GM12892 (cell line): Measurements from ENCODE around the gene RALGDS.
"Not testable (repeated sequence)": the region's sequence is repeated elsewhere in the genome, so short reads cannot be mapped to it uniquely, and the experiment has no call there.

Source experiments
- POLR2A ChIP-seq: IDR thresholded peaks from 2 replicates; pipeline ENCODE4 v1.6.1; 2011; ENCODE audit warnings: low read depth, low read length, control low read depth
- POLR2AphosphoS5 ChIP-seq: IDR thresholded peaks from 2 replicates; pipeline ENCODE4 v1.6.1; 2011; ENCODE audit warnings: low read depth, low read length, control low read depth

DNA sequence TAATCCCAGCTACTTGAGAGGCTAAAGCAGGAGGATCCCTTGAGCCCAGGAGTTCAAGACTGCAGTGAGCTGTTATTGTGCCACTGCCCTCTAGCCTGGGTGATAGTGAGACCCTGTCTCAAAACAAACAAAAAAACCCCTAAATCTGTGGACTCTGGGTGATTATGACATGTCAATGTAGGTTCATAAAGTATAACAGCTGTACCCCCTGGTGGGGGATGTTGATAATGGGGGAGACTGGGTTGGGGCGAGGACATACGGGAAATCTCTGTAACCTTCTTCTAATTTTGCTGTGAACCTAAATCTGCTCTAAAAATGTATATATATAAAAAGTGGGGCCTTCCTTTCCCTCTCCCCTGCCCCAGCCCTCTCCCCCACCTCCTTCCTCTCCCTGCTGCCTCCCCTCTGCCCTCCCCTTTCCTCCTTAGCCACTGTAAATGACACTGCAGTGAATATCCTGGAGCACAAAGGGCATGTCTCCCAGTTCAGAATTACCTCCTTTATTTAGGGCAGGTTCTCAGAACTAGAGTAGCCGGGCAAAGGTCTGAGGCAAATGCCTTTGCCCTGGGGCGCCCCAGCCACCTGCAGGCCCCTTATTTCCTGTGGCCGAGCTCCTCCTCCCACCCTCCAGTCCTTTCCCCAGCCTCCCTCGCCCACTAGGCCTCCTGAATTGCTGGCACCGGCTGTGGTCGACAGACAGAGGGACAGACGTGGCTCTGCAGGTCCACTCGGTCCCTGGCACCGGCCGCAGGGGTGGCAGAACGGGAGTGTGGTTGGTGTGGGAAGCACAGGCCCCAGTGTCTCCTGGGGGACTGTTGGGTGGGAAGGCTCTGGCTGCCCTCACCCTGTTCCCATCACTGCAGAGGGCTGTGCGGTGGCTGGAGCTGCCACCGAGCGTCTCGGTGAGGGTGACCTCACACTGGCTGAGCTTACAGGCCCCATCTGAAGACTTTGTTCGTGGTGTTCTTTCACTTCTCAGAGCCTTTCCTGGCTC is 40.0 kb downstream of the RALGDS start:
- not testable (repeated sequence) for TF ChIP-seq POLR2AphosphoS5, POLR2A
